HCT116 (cell line): ENCODE results near the gene EYA2.

Experiments used
- CTCF ChIP-seq, 3 experiments: fragments of 200-600 bp in 1 of 3; sonication (generic) in 1 of 3; IDR thresholded peaks in 2 of 3; conservative IDR thresholded peaks in 1 of 3; 2 replicates each; pipeline ENCODE4 v1.5.1; 2012 to 2017; ENCODE audit warnings: low read depth in 2 of 3, low read length in 2 of 3, antibody characterized with exemption in 1 of 3, borderline replicate concordance in 1 of 3, control low read depth in 1 of 3, mild to moderate bottlenecking in 1 of 3, mixed read lengths in 1 of 3, mixed run types in 1 of 3, moderate library complexity in 1 of 3; ENCODE audit not compliant: insufficient read depth in 1 of 3
- POLR2AphosphoS5 ChIP-seq: IDR thresholded peaks from 2 replicates; pipeline ENCODE4 v1.6.1; 2011; ENCODE audit warnings: mild to moderate bottlenecking, low read depth, low read length, moderate library complexity
- SP1 ChIP-seq: IDR thresholded peaks from 2 replicates; pipeline ENCODE4 v1.6.1; 2012; ENCODE audit warnings: low read depth
- TCF7L2 ChIP-seq: IDR thresholded peaks from 2 replicates; pipeline ENCODE4 v1.7.0; 2011; ENCODE audit warnings: borderline replicate concordance, inconsistent platforms; ENCODE audit not compliant: insufficient read depth, insufficient read length; ENCODE audit errors: extremely low read depth
- ZNF274 ChIP-seq: fragments of 200-500 bp; sonication (Bioruptor generic); IDR thresholded peaks from 2 replicates; pipeline ENCODE4 v1.6.1; 2014; ENCODE audit warnings: mild to moderate bottlenecking, low read depth, low read length, inconsistent platforms

- TF ChIP-seq CTCF (IDR thresholded peaks at IDR 0.05 in 2 of 3, conservative IDR thresholded peaks at IDR 0.05 in 1 of 3; ENCODE audit: borderline replicate concordance in 1 of 3, insufficient read depth in 1 of 3, low read depth in 2 of 3, low read length in 2 of 3) (no peak), ZNF274 (no peak), SP1 (no peak), POLR2AphosphoS5 (no peak), TCF7L2 (no peak)
These were observed 233.4 kb downstream of the EYA2 start for GRCh38 chr20:47127999-47128398.
